MM.1S (cell line): ENCODE data around the gene ZNF92.

Experiments
- CTCF ChIP-seq: fragments of 300-600 bp; sonication (generic); IDR thresholded peaks from 2 replicates; pipeline ENCODE4 v1.5.1; 2016; ENCODE audit warnings: antibody characterized with exemption, low read length, mixed read lengths
- EZH2 ChIP-seq: fragments of 300-600 bp; sonication (generic); optimal IDR thresholded peaks from 2 replicates; pipeline ENCODE3; 2017; ENCODE audit warnings: low read depth, mild to moderate bottlenecking, antibody characterized with exemption, low read length, mixed read lengths

DNA sequence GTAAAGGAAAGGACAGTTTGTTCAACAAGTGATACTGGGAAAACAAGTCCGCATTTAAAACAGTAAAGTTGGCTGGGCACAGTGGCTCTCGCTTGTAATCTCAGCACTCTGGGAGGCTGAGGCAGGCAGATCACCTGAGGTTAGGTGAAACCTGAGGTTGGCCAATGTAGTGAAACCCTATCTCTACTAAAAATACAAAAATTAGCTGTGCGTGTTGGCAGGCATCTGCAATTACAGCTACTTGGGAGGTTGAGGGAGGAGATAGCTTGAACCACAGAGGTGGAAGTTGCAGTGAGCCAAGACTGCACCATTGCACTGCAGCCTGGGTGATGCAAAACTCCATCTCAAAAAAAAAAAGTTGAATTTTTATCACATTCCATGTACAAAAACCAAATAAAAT lies 35.7 kb downstream of the ZNF92 start:
- TF ChIP-seq CTCF: no peak
- TF ChIP-seq EZH2: no peak
